Stimulated activated CD4-positive, alpha-beta T cell treated with anti-CD3 and anti-CD28 coated beads, Interleukin-15, amount 100 ng/mL, for 1 hour (primary cell): ENCODE data around the gene NRG3.
"Not testable (repeated sequence)": the region's sequence is repeated elsewhere in the genome, so short reads cannot be mapped to it uniquely, and the experiment has no call there.

Source experiments
- DNase-seq, 2 donors: peaks; one replicate each; pipeline ENCODE4 v3.0.0-alpha.2; 2020; ENCODE audit warnings: low read depth in 1 of 2, low spot score in 1 of 2

The NRG3 gene

GRCh38 chr10:81957976-81958375 is 83.0 kb downstream of the NRG3 start:
- DNase-seq, result no peak

GRCh38 chr10:81959016-81959415 is 84.0 kb downstream of the NRG3 start:
- no peak for DNase-seq

GRCh38 chr10:81961451-81962184 is 86.6 kb downstream of the NRG3 start:
- DNase-seq, result no peak

- no peak for DNase-seq
Observed at GRCh38 chr10:81963606-81964005, 88.6 kb downstream of the NRG3 start.

- DNase-seq, result no peak
Observed at GRCh38 chr10:81967716-81968115, 92.7 kb downstream of the NRG3 start.

GRCh38 chr10:81969136-81969535 is 94.1 kb downstream of the NRG3 start:
- no peak for DNase-seq

- no peak for DNase-seq
Observed at GRCh38 chr10:81978238-81978637, 103.2 kb downstream of the NRG3 start.

- no peak for DNase-seq
Observed at GRCh38 chr10:81981724-81982123, 106.7 kb downstream of the NRG3 start.

GRCh38 chr10:81984428-81984827 is 109.4 kb downstream of the NRG3 start:
- DNase-seq, result no peak

- no peak for DNase-seq
Observed at GRCh38 chr10:81995254-81995653, 120.3 kb downstream of the NRG3 start.

GRCh38 chr10:81996927-81997326 is 121.9 kb downstream of the NRG3 start:
- no peak for DNase-seq

GRCh38 chr10:82020999-82021398 is 146.0 kb downstream of the NRG3 start:
- no peak for DNase-seq

- no peak for DNase-seq
Observed at GRCh38 chr10:82027711-82028110, 152.7 kb downstream of the NRG3 start.

GRCh38 chr10:82037076-82037475 is 162.1 kb downstream of the NRG3 start:
- no peak for DNase-seq

GRCh38 chr10:82038587-82038986 is 163.6 kb downstream of the NRG3 start:
- no peak for DNase-seq

GRCh38 chr10:82040336-82040735 is 165.3 kb downstream of the NRG3 start:
- no peak for DNase-seq

GRCh38 chr10:82041018-82041417 is 166.0 kb downstream of the NRG3 start:
- no peak for DNase-seq

GRCh38 chr10:82056391-82056790 is 181.4 kb downstream of the NRG3 start:
- DNase-seq, result no peak

- not testable (repeated sequence) for DNase-seq
Observed at GRCh38 chr10:82067192-82067591, 192.2 kb downstream of the NRG3 start.

- no peak for DNase-seq
Observed at GRCh38 chr10:82068501-82068900, 193.5 kb downstream of the NRG3 start.

GRCh38 chr10:82071231-82071630 is 196.2 kb downstream of the NRG3 start:
- DNase-seq, result no peak

- no peak for DNase-seq
Observed at GRCh38 chr10:82072124-82072523, 197.1 kb downstream of the NRG3 start.

GRCh38 chr10:82075605-82076004 is 200.6 kb downstream of the NRG3 start:
- DNase-seq, result no peak
